ENCODE data around the gene PCGF2.

DNA sequence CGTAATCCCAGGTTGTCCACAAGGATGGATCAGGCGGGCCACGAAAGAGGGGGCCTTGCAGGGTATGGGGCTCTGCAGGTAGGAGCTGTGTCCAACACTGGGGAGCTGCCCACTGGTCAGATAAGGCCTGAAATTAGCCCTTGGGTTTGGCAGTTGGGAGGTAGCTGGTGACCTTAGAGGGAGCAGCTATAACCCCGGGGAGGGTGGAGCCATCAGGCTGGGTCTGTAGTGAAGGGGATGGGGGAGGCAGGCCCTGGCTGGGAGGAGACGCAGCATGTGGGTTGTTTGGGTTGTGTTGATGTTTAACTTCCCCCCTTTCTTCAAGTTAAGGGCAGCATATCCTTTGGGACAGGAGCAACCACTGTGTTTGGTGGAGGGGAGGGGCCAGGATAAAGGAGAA, 37.2 kb downstream of the PCGF2 start:
- TF ChIP-seq, protein P1, sequence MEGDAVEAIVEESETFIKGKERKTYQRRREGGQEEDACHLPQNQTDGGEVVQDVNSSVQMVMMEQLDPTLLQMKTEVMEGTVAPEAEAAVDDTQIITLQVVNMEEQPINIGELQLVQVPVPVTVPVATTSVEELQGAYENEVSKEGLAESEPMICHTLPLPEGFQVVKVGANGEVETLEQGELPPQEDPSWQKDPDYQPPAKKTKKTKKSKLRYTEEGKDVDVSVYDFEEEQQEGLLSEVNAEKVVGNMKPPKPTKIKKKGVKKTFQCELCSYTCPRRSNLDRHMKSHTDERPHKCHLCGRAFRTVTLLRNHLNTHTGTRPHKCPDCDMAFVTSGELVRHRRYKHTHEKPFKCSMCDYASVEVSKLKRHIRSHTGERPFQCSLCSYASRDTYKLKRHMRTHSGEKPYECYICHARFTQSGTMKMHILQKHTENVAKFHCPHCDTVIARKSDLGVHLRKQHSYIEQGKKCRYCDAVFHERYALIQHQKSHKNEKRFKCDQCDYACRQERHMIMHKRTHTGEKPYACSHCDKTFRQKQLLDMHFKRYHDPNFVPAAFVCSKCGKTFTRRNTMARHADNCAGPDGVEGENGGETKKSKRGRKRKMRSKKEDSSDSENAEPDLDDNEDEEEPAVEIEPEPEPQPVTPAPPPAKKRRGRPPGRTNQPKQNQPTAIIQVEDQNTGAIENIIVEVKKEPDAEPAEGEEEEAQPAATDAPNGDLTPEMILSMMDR (tag by site-specific recombination; IDR thresholded peaks at IDR 0.05), result no peak
- TF ChIP-seq, protein P2, sequence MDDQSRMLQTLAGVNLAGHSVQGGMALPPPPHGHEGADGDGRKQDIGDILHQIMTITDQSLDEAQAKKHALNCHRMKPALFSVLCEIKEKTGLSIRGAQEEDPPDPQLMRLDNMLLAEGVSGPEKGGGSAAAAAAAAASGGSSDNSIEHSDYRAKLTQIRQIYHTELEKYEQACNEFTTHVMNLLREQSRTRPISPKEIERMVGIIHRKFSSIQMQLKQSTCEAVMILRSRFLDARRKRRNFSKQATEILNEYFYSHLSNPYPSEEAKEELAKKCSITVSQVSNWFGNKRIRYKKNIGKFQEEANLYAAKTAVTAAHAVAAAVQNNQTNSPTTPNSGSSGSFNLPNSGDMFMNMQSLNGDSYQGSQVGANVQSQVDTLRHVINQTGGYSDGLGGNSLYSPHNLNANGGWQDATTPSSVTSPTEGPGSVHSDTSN (CRISPR knock-in tag; IDR thresholded peaks at IDR 0.05), result no peak
- TF ChIP-seq ZNF677 (tag by site-specific recombination; IDR thresholded peaks at IDR 0.05) (no peak), ZNF76 (tag by site-specific recombination; IDR thresholded peaks at IDR 0.05; ENCODE audit: borderline replicate concordance, low read depth) (no peak)
